Measurements from ENCODE around the gene APBB2.

GRCh38 chr4:41111791-41112190 is 102.6 kb downstream of the APBB2 start:
- TF ChIP-seq CTCF (conservative IDR thresholded peaks at IDR 0.05) (no peak), ZFX (IDR thresholded peaks at IDR 0.05) (no peak)
